Endothelial cell (in vitro differentiated cells): ENCODE measurements around the gene NME4. TPM values are rescaled to one million over a fixed set of nuclear protein-coding genes. Genes with fewer than 3 reads are reported as not detected.

Experiments used
- DNase-seq: peaks from one replicate; pipeline ENCODE4 v3.0.0; 2021; ENCODE audit warnings: low spot score
- H3K27ac Mint-ChIP-seq: one replicate; pipeline ENCODE4 v1.8.0; 2021; ENCODE audit warnings: mixed read lengths, inconsistent platforms; ENCODE audit not compliant: unreplicated experiment
- H3K27me3 Mint-ChIP-seq: one replicate; pipeline ENCODE4 v1.8.0; 2021; ENCODE audit warnings: mild to moderate bottlenecking, moderate library complexity, mixed read lengths, inconsistent platforms; ENCODE audit not compliant: unreplicated experiment
- H3K36me3 Mint-ChIP-seq: one replicate; pipeline ENCODE4 v1.8.0; 2021; ENCODE audit warnings: mild to moderate bottlenecking, low read depth, mixed read lengths, inconsistent platforms; ENCODE audit not compliant: unreplicated experiment
- H3K4me1 Mint-ChIP-seq: one replicate; pipeline ENCODE4 v1.8.0; 2021; ENCODE audit warnings: mild to moderate bottlenecking, mixed read lengths, inconsistent platforms; ENCODE audit not compliant: unreplicated experiment
- H3K4me3 Mint-ChIP-seq: one replicate; pipeline ENCODE4 v1.8.0; 2021; ENCODE audit warnings: mild to moderate bottlenecking, mixed read lengths, inconsistent platforms; ENCODE audit not compliant: unreplicated experiment
- H3K9me3 Mint-ChIP-seq: one replicate; pipeline ENCODE4 v1.8.0; 2021; ENCODE audit warnings: mixed read lengths, inconsistent platforms; ENCODE audit not compliant: unreplicated experiment
- CTCF ChIP-seq: fragments of 200-600 bp; sonication (generic); IDR thresholded peaks from one replicate; pipeline ENCODE4 v1.5.0; 2021; ENCODE audit warnings: antibody characterized with exemption; ENCODE audit not compliant: unreplicated experiment
- total RNA-seq: library from RNA; stranded (reverse); fragmentation: NEBNext Ultra II Directional; extraction: Animal tissue kit (Norgen Biotek cat#: 25700); gene quantifications from one replicate; pipeline ENCODE4 v1.2.1, GENCODE V29; 2021; ENCODE audit not compliant: unreplicated experiment

The NME4 gene
- total RNA-seq, 1 donor from 2014 or later = 139 TPM

GRCh38 chr16:427250-427649 is 30.3 kb downstream of the NME4 start:
- Mint-ChIP-seq H3K36me3 (peaks cover 9% of the 10 kb centered on the region), H3K4me1 (peaks cover 17% of the 10 kb centered on the region), H3K27ac (peak overlapping the region; percentile 77), H3K9me3 (no peaks in the 10 kb centered on the region), H3K4me3 (peak overlapping the region; percentile 95), H3K27me3 (peaks cover 16% of the 10 kb centered on the region)
- DNase-seq = no peak
- TF ChIP-seq CTCF = no peak

- Mint-ChIP-seq H3K36me3 (peaks cover 9% of the 10 kb centered on the region), H3K9me3 (no peaks in the 10 kb centered on the region), H3K27me3 (peaks cover 4% of the 10 kb centered on the region), H3K4me3 (no peak overlapping the region), H3K4me1 (peaks cover 11% of the 10 kb centered on the region), H3K27ac (no peak overlapping the region)
- DNase-seq = no peak
- no peak for TF ChIP-seq CTCF
Measured at GRCh38 chr16:430904-431303, 33.9 kb downstream of the NME4 start.

- TF ChIP-seq CTCF = no peak
- no peaks in the 10 kb centered on the region for H3K4me1 Mint-ChIP-seq
- H3K9me3 Mint-ChIP-seq = no peaks in the 10 kb centered on the region
- no peaks in the 10 kb centered on the region for H3K36me3 Mint-ChIP-seq
- H3K27me3 Mint-ChIP-seq = peaks cover 3% of the 10 kb centered on the region
- H3K27ac Mint-ChIP-seq = no peak overlapping the region
- no peak for DNase-seq
- H3K4me3 Mint-ChIP-seq = no peak overlapping the region
Measured at GRCh38 chr16:440627-441026, 43.6 kb downstream of the NME4 start.

GRCh38 chr16:441447-441846 is 44.4 kb downstream of the NME4 start:
- no peaks in the 10 kb centered on the region for H3K9me3 Mint-ChIP-seq
- H3K27me3 Mint-ChIP-seq = peaks cover 3% of the 10 kb centered on the region
- no peaks in the 10 kb centered on the region for H3K36me3 Mint-ChIP-seq
- TF ChIP-seq CTCF = no peak
- no peak overlapping the region for H3K4me3 Mint-ChIP-seq
- H3K27ac Mint-ChIP-seq = no peak overlapping the region
- no peak for DNase-seq
- H3K4me1 Mint-ChIP-seq = no peaks in the 10 kb centered on the region

GRCh38 chr16:442976-443375 is 46.0 kb downstream of the NME4 start:
- no peaks in the 10 kb centered on the region for H3K36me3 Mint-ChIP-seq
- no peak for TF ChIP-seq CTCF
- no peak overlapping the region for H3K4me3 Mint-ChIP-seq
- no peaks in the 10 kb centered on the region for H3K4me1 Mint-ChIP-seq
- no peak overlapping the region for H3K27ac Mint-ChIP-seq
- peaks cover 4% of the 10 kb centered on the region for H3K27me3 Mint-ChIP-seq
- no peaks in the 10 kb centered on the region for H3K9me3 Mint-ChIP-seq
- DNase-seq = no peak
